NCI-H82 treated with DMSO at 0.1 percent for 48 hours (cell line): ENCODE data around the gene CALHM6.

Experiments used
- DNase-seq: peaks from one replicate; lab custom pipeline; 2025; ENCODE audit not compliant: unreplicated experiment; lab: John Stamatoyannopoulos, UW

CALHM6 gene

GRCh38 chr6:116444575-116444974 lies 16.6 kb upstream of the CALHM6 start:
- no peak for DNase-seq

- no peak for DNase-seq
These were observed 16.1 kb upstream of the CALHM6 start for GRCh38 chr6:116445102-116445501.

GRCh38 chr6:116446399-116446798 lies 14.8 kb upstream of the CALHM6 start:
- no peak for DNase-seq

GRCh38 chr6:116447052-116447451 lies 14.1 kb upstream of the CALHM6 start:
- no peak for DNase-seq

GRCh38 chr6:116447496-116448011 lies 13.6 kb upstream of the CALHM6 start:
- no peak for DNase-seq

- no peak for DNase-seq
These were observed 11.6 kb upstream of the CALHM6 start for GRCh38 chr6:116449565-116449964.

- DNase-seq: no peak
These were observed 10.9 kb upstream of the CALHM6 start for GRCh38 chr6:116450185-116450710.

- no peak for DNase-seq
These were observed 10.1 kb upstream of the CALHM6 start for GRCh38 chr6:116450769-116451740.

- DNase-seq: no peak
These were observed 9.3 kb upstream of the CALHM6 start for GRCh38 chr6:116451916-116452315.

- no peak for DNase-seq
These were observed 8.6 kb upstream of the CALHM6 start for GRCh38 chr6:116452531-116452930.

- no peak for DNase-seq
These were observed 5.1 kb upstream of the CALHM6 start for GRCh38 chr6:116456106-116456505.

- DNase-seq: no peak
These were observed 4.2 kb upstream of the CALHM6 start for GRCh38 chr6:116456927-116457326.

- DNase-seq: no peak
These were observed 2.9 kb upstream of the CALHM6 start for GRCh38 chr6:116458264-116458663.

GRCh38 chr6:116459927-116460326 lies 1.2 kb upstream of the CALHM6 start:
- DNase-seq: no peak

GRCh38 chr6:116461932-116462885 lies 1.0 kb downstream of the CALHM6 start:
- DNase-seq: no peak

- DNase-seq: no peak
These were observed 2.1 kb downstream of the CALHM6 start for GRCh38 chr6:116463301-116463700.

- DNase-seq: no peak
These were observed 4.1 kb downstream of the CALHM6 start for GRCh38 chr6:116465246-116465645.

- DNase-seq: no peak
These were observed 5.9 kb downstream of the CALHM6 start for GRCh38 chr6:116467096-116467495.

GRCh38 chr6:116467514-116467913 lies 6.3 kb downstream of the CALHM6 start:
- no peak for DNase-seq

GRCh38 chr6:116468293-116468692 lies 7.1 kb downstream of the CALHM6 start:
- no peak for DNase-seq

- DNase-seq: no peak
These were observed 10.4 kb downstream of the CALHM6 start for GRCh38 chr6:116471531-116471930.
